Measurements from ENCODE around the gene CALM1. TPM values are rescaled to one million over a fixed set of nuclear protein-coding genes. Genes with fewer than 3 reads are reported as not detected.

CALM1 gene
- total RNA-seq, 1 donor from 2014 or later: 347 TPM

GRCh38 chr14:90405101-90405500, 8.3 kb downstream of the CALM1 start:
- FAIRE-seq (no peak), DNase-seq (ENCODE audit: low read depth) (no peak)
- no peak overlapping the region for H3K9ac ChIP-seq (ENCODE audit: low read length)
- no peaks in the 10 kb centered on the region for H3K9me3 ChIP-seq (ENCODE audit: insufficient read depth, low read depth, low read length)
- H3K36me3 ChIP-seq (ENCODE audit: insufficient read depth, low read length): peaks cover 57% of the 10 kb centered on the region
- peaks cover 29% of the 10 kb centered on the region for H3K79me2 ChIP-seq (ENCODE audit: insufficient read depth, low read length)
- no peak overlapping the region for H2AFZ ChIP-seq (ENCODE audit: low read depth, low read length)
- TF ChIP-seq EZH2 (IDR thresholded peaks at IDR 0.05; ENCODE audit: insufficient read depth, low read length) (no peak), CTCF (IDR thresholded peaks at IDR 0.05; ENCODE audit: insufficient read depth, low read depth, low read length) (no peak)
- H3K4me2 ChIP-seq (ENCODE audit: low read length): no peak overlapping the region
- Mint-ChIP-seq H3K27ac (ENCODE audit: unreplicated experiment) (no peak overlapping the region), H3K36me3 (ENCODE audit: low read depth, unreplicated experiment) (peaks cover 24% of the 10 kb centered on the region), H3K9me3 (ENCODE audit: unreplicated experiment) (no peaks in the 10 kb centered on the region), H3K27me3 (ENCODE audit: low read depth, unreplicated experiment) (no peaks in the 10 kb centered on the region), H3K4me3 (ENCODE audit: unreplicated experiment) (no peak overlapping the region), H3K4me1 (ENCODE audit: low read depth, unreplicated experiment) (peaks cover 17% of the 10 kb centered on the region)
- no peak overlapping the region for H3K27ac ChIP-seq (ENCODE audit: low read depth, low read length)
- H3K4me3 ChIP-seq (ENCODE audit: insufficient read depth, low read depth, low read length): no peak overlapping the region
- H3K4me1 ChIP-seq (ENCODE audit: insufficient read depth, low read length): peaks cover 19% of the 10 kb centered on the region
- H3K27me3 ChIP-seq (ENCODE audit: insufficient read depth, low read length): no peaks in the 10 kb centered on the region
- H4K20me1 ChIP-seq (ENCODE audit: insufficient read depth, low read length): peaks cover 60% of the 10 kb centered on the region

GRCh38 chr14:90405755-90406154, 8.9 kb downstream of the CALM1 start:
- Histone ChIP-seq H3K9ac (ENCODE audit: low read length) (no peak overlapping the region), H3K9me3 (ENCODE audit: insufficient read depth, low read depth, low read length) (no peaks in the 10 kb centered on the region), H2AFZ (ENCODE audit: low read depth, low read length) (no peak overlapping the region), H3K27ac (ENCODE audit: low read depth, low read length) (no peak overlapping the region), H4K20me1 (ENCODE audit: insufficient read depth, low read length) (peaks cover 54% of the 10 kb centered on the region), H3K36me3 (ENCODE audit: insufficient read depth, low read length) (peaks cover 57% of the 10 kb centered on the region), H3K4me1 (ENCODE audit: insufficient read depth, low read length) (peaks cover 16% of the 10 kb centered on the region), H3K79me2 (ENCODE audit: insufficient read depth, low read length) (peaks cover 22% of the 10 kb centered on the region), H3K27me3 (ENCODE audit: insufficient read depth, low read length) (no peaks in the 10 kb centered on the region), H3K4me2 (ENCODE audit: low read length) (no peak overlapping the region), H3K4me3 (ENCODE audit: insufficient read depth, low read depth, low read length) (no peak overlapping the region)
- DNase-seq (ENCODE audit: low read depth) (no peak), FAIRE-seq (no peak)
- no peak overlapping the region for H3K27ac Mint-ChIP-seq (ENCODE audit: unreplicated experiment)
- TF ChIP-seq EZH2 (IDR thresholded peaks at IDR 0.05; ENCODE audit: insufficient read depth, low read length): no peak
- no peak for TF ChIP-seq CTCF (IDR thresholded peaks at IDR 0.05; ENCODE audit: insufficient read depth, low read depth, low read length)
- H3K4me3 Mint-ChIP-seq (ENCODE audit: unreplicated experiment): no peak overlapping the region
- H3K27me3 Mint-ChIP-seq (ENCODE audit: low read depth, unreplicated experiment): no peaks in the 10 kb centered on the region
- peaks cover 24% of the 10 kb centered on the region for H3K36me3 Mint-ChIP-seq (ENCODE audit: low read depth, unreplicated experiment)
- no peaks in the 10 kb centered on the region for H3K9me3 Mint-ChIP-seq (ENCODE audit: unreplicated experiment)
- H3K4me1 Mint-ChIP-seq (ENCODE audit: low read depth, unreplicated experiment): peaks cover 13% of the 10 kb centered on the region

GRCh38 chr14:90406384-90406798, 9.6 kb downstream of the CALM1 start:
- peaks cover 9% of the 10 kb centered on the region for H3K4me1 Mint-ChIP-seq (ENCODE audit: low read depth, unreplicated experiment)
- H3K4me1 ChIP-seq (ENCODE audit: insufficient read depth, low read length): peaks cover 16% of the 10 kb centered on the region
- no peak overlapping the region for H3K27ac ChIP-seq (ENCODE audit: low read depth, low read length)
- H4K20me1 ChIP-seq (ENCODE audit: insufficient read depth, low read length): peaks cover 48% of the 10 kb centered on the region
- H3K9ac ChIP-seq (ENCODE audit: low read length): no peak overlapping the region
- TF ChIP-seq CTCF (IDR thresholded peaks at IDR 0.05; ENCODE audit: insufficient read depth, low read depth, low read length): no peak
- TF ChIP-seq EZH2 (IDR thresholded peaks at IDR 0.05; ENCODE audit: insufficient read depth, low read length): no peak
- H3K4me2 ChIP-seq (ENCODE audit: low read length): no peak overlapping the region
- H3K27me3 ChIP-seq (ENCODE audit: insufficient read depth, low read length): no peaks in the 10 kb centered on the region
- H3K79me2 ChIP-seq (ENCODE audit: insufficient read depth, low read length): peaks cover 16% of the 10 kb centered on the region
- H2AFZ ChIP-seq (ENCODE audit: low read depth, low read length): no peak overlapping the region
- H3K27me3 Mint-ChIP-seq (ENCODE audit: low read depth, unreplicated experiment): no peaks in the 10 kb centered on the region
- DNase-seq (ENCODE audit: low read depth) (no peak), FAIRE-seq (no peak)
- no peak overlapping the region for H3K4me3 ChIP-seq (ENCODE audit: insufficient read depth, low read depth, low read length)
- no peak overlapping the region for H3K27ac Mint-ChIP-seq (ENCODE audit: unreplicated experiment)
- H3K36me3 Mint-ChIP-seq (ENCODE audit: low read depth, unreplicated experiment): peaks cover 21% of the 10 kb centered on the region
- no peaks in the 10 kb centered on the region for H3K9me3 Mint-ChIP-seq (ENCODE audit: unreplicated experiment)
- H3K9me3 ChIP-seq (ENCODE audit: insufficient read depth, low read depth, low read length): no peaks in the 10 kb centered on the region
- no peak overlapping the region for H3K4me3 Mint-ChIP-seq (ENCODE audit: unreplicated experiment)
- H3K36me3 ChIP-seq (ENCODE audit: insufficient read depth, low read length): peaks cover 53% of the 10 kb centered on the region

Data from astrocyte (in vitro differentiated cells and primary cell).